ENCODE results near the gene TSPAN8. TPM values are rescaled to one million over a fixed set of nuclear protein-coding genes. Genes with fewer than 3 reads are reported as not detected.
"Not testable (repeated sequence)": the region's sequence is repeated elsewhere in the genome, so short reads cannot be mapped to it uniquely, and the experiment has no call there.

The TSPAN8 gene
- total RNA-seq, 1 donor from 2014 or later: not detected

- DNase-seq (ENCODE audit: low read depth in 2 of 2): no peak
These were observed 28.4 kb downstream of the TSPAN8 start for GRCh38 chr12:71129364-71129763.

- DNase-seq (ENCODE audit: low read depth in 2 of 2): no peak
These were observed 29.5 kb downstream of the TSPAN8 start for GRCh38 chr12:71128191-71128788.

- DNase-seq (ENCODE audit: low read depth in 2 of 2): no peak
These were observed 31.9 kb downstream of the TSPAN8 start for GRCh38 chr12:71125949-71126348.

- DNase-seq (ENCODE audit: low read depth in 2 of 2): no peak
These were observed 32.3 kb downstream of the TSPAN8 start for GRCh38 chr12:71125515-71125914.

GRCh38 chr12:71124835-71125460 is 32.9 kb downstream of the TSPAN8 start:
- DNase-seq (ENCODE audit: low read depth in 2 of 2): no peak

- DNase-seq (ENCODE audit: low read depth in 2 of 2): not testable (repeated sequence)
These were observed 44.7 kb downstream of the TSPAN8 start for GRCh38 chr12:71113148-71113547.

- no peak for DNase-seq (ENCODE audit: low read depth in 2 of 2)
These were observed 48.0 kb downstream of the TSPAN8 start for GRCh38 chr12:71109834-71110233.

GRCh38 chr12:71108355-71108754 is 49.4 kb downstream of the TSPAN8 start:
- DNase-seq (ENCODE audit: low read depth in 2 of 2): no peak

- no peak for DNase-seq (ENCODE audit: low read depth in 2 of 2)
These were observed 49.9 kb downstream of the TSPAN8 start for GRCh38 chr12:71107936-71108335.

- no peak for DNase-seq (ENCODE audit: low read depth in 2 of 2)
These were observed 51.8 kb downstream of the TSPAN8 start for GRCh38 chr12:71105956-71106355.

GRCh38 chr12:71092290-71092689 is 65.5 kb downstream of the TSPAN8 start:
- no peak for DNase-seq (ENCODE audit: low read depth in 2 of 2)

- no peak for DNase-seq (ENCODE audit: low read depth in 2 of 2)
These were observed 66.8 kb downstream of the TSPAN8 start for GRCh38 chr12:71090971-71091370.

- no peak for DNase-seq (ENCODE audit: low read depth in 2 of 2)
These were observed 72.2 kb downstream of the TSPAN8 start for GRCh38 chr12:71085575-71085974.

GRCh38 chr12:71075743-71076142 is 82.1 kb downstream of the TSPAN8 start:
- no peak for DNase-seq (ENCODE audit: low read depth in 2 of 2)

Other genes starting within 250 kb of the TSPAN8 start
- 0.22 TPM in 1 of 2 replicates, not detected in the other for gene PTPRR, start 237.3 kb downstream of the TSPAN8 start, total RNA-seq

All from lung microvascular endothelial cell (primary cell).